Glutamatergic neuron (in vitro differentiated cells): Measurements from ENCODE around the gene DLG2. TPM values are rescaled to one million over a fixed set of nuclear protein-coding genes. Genes with fewer than 3 reads are reported as not detected.

Experiments
- DNase-seq: peaks from one replicate; pipeline ENCODE4 v3.0.0; 2022
- H3K27ac Mint-ChIP-seq: one replicate; pipeline ENCODE4 v1.8.0; 2020; ENCODE audit warnings: mild to moderate bottlenecking, mixed read lengths, inconsistent platforms; ENCODE audit not compliant: unreplicated experiment
- H3K27me3 Mint-ChIP-seq: one replicate; pipeline ENCODE4 v1.8.0; 2020; ENCODE audit warnings: mild to moderate bottlenecking, moderate library complexity, mixed read lengths, inconsistent platforms; ENCODE audit not compliant: unreplicated experiment
- H3K36me3 Mint-ChIP-seq: one replicate; pipeline ENCODE4 v1.8.0; 2020; ENCODE audit warnings: mild to moderate bottlenecking, mixed read lengths, inconsistent platforms; ENCODE audit not compliant: unreplicated experiment
- H3K4me1 Mint-ChIP-seq: one replicate; pipeline ENCODE4 v1.8.0; 2020; ENCODE audit warnings: mild to moderate bottlenecking, low read depth, mixed read lengths, inconsistent platforms; ENCODE audit not compliant: unreplicated experiment
- H3K4me3 Mint-ChIP-seq: one replicate; pipeline ENCODE4 v1.8.0; 2020; ENCODE audit warnings: mild to moderate bottlenecking, mixed read lengths, inconsistent platforms; ENCODE audit not compliant: unreplicated experiment
- H3K9me3 Mint-ChIP-seq: one replicate; pipeline ENCODE4 v1.8.0; 2020; ENCODE audit warnings: mild to moderate bottlenecking, moderate library complexity, mixed read lengths, inconsistent platforms; ENCODE audit not compliant: unreplicated experiment
- total RNA-seq: library from RNA; stranded (reverse); fragmentation: NEBNext Ultra II Directional; extraction: Animal tissue kit (Norgen Biotek cat#: 25700); gene quantifications from one replicate; pipeline ENCODE4 v1.2.1, GENCODE V29; 2021; ENCODE audit not compliant: unreplicated experiment
- TF ChIP-seq, protein P1 (sequence below): fragments of 200-600 bp; sonication (generic); IDR thresholded peaks from one replicate; pipeline ENCODE4 v1.5.0; 2021; ENCODE audit not compliant: partially characterized antibody, unreplicated experiment

DLG2 gene
- total RNA-seq, 1 donor from 2014 or later = 2.9 TPM

DNA sequence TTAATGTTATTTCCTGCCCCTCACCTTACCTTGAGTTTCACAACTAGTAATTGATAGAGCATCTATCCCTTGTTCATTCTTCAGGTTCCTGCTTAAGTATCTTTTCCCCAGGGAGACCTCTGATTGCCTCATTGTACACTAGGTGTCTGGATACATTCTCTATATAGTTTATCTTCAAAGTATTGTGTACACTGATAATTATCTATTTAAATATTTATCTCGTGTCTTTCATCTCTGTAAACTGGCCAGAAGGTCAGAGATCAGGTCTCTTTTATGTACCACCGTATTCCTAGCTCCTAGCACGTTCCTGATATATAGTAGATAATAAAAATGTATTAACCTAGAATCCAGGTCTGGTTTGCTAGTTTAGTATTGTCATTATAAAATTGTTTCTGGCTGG is 7.6 kb upstream of the DLG2 start:
- DNase-seq = no peak
- Mint-ChIP-seq H3K9me3 (no peaks in the 10 kb centered on the region), H3K36me3 (no peaks in the 10 kb centered on the region), H3K27ac (no peak overlapping the region), H3K4me1 (no peaks in the 10 kb centered on the region), H3K4me3 (no peak overlapping the region), H3K27me3 (no peaks in the 10 kb centered on the region)
- TF ChIP-seq, protein P1, sequence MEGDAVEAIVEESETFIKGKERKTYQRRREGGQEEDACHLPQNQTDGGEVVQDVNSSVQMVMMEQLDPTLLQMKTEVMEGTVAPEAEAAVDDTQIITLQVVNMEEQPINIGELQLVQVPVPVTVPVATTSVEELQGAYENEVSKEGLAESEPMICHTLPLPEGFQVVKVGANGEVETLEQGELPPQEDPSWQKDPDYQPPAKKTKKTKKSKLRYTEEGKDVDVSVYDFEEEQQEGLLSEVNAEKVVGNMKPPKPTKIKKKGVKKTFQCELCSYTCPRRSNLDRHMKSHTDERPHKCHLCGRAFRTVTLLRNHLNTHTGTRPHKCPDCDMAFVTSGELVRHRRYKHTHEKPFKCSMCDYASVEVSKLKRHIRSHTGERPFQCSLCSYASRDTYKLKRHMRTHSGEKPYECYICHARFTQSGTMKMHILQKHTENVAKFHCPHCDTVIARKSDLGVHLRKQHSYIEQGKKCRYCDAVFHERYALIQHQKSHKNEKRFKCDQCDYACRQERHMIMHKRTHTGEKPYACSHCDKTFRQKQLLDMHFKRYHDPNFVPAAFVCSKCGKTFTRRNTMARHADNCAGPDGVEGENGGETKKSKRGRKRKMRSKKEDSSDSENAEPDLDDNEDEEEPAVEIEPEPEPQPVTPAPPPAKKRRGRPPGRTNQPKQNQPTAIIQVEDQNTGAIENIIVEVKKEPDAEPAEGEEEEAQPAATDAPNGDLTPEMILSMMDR = no peak

- Mint-ChIP-seq H3K9me3 (peaks cover 2% of the 10 kb centered on the region), H3K36me3 (no peaks in the 10 kb centered on the region), H3K27me3 (peaks cover 12% of the 10 kb centered on the region), H3K4me3 (peak overlapping the region; percentile 99), H3K4me1 (peaks cover 7% of the 10 kb centered on the region), H3K27ac (peak overlapping the region; percentile 87)
- DNase-seq = no peak
- TF ChIP-seq, protein P1 = no peak
Observed at GRCh38 chr11:85628771-85629341, 1.7 kb upstream of the DLG2 start.

DNA sequence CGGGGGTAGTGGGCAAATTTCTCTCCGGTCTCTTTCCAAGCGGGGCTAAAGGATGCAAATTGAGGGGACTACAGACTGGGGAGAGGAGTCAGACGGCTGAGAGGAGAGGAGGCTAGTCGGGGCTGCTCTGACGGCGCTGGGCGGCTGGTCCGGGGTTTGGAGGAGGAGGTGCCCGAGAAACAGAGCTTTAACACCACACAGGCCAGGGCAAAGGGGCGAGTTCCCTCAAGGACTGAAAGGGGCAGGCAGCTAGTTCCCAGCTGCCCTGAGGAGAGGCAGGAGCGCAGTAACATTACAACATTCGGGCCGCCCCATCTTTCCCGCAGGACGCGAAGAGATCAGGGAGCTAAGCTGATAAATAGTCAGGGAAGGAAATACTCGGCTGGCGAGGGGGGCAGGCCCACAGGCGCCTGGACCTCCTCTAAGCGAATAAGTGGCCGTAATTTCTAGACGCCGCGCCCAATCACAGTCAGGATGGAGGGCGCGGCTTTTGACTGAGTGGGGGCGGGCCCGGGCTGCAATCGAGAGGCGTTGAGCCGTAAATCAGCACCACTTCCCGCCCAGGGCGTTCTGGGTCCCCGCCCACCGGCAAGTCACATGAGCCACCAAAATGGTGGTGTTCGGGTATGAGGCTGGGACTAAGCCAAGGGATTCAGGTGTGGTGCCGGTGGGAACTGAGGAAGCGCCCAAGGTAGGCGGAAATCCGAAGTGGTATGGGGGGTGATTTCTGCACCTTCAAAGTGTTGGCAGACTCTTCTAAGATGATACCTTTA is 1.0 kb upstream of the DLG2 start, which contains the start of gene TMEM126B:
Gene TMEM126B (plus strand): TSS at position 596 of the 773 bp plus-strand sequence. CDS start 15 bp downstream, at position 611.
- peak; percentile 97 for DNase-seq
- Mint-ChIP-seq H3K4me3 (peak within 1 kb of the TSS; percentile 99), H3K27ac (peak within 1 kb of the TSS; percentile 96), H3K36me3 (no peaks in the 10 kb centered on the region), H3K27me3 (peaks cover 12% of the 10 kb centered on the region), H3K9me3 (peaks cover 2% of the 10 kb centered on the region), H3K4me1 (peaks cover 7% of the 10 kb centered on the region)
- TF ChIP-seq, protein P1 = no peak

DNA sequence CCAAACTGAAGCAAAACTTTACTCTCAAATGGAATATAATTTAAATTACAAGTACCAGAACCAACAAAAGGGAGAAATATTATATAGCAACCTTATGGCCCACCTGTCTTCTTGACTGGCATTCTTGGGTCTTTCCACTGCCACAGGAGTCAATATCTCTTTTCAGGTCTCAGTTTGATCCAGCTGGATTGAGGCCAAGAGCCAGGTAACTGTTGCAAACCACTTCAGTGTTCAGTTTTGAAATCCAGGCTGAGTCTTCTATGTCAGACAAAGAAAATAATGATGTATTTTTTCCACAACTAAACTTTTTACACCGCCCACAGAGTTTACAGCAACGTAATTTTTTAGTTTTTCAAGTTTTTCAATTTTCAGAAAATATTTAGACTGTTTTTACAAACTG is 648 bp downstream of the DLG2 start:
- TF ChIP-seq, protein P1 = no peak
- Mint-ChIP-seq H3K9me3 (peaks cover 2% of the 10 kb centered on the region), H3K4me1 (peaks cover 7% of the 10 kb centered on the region), H3K36me3 (no peaks in the 10 kb centered on the region), H3K27me3 (peaks cover 12% of the 10 kb centered on the region), H3K4me3 (peak overlapping the region; percentile 99), H3K27ac (no peak overlapping the region)
- no peak for DNase-seq

- TF ChIP-seq, protein P1 = no peak
- Mint-ChIP-seq H3K4me1 (no peaks in the 10 kb centered on the region), H3K36me3 (no peaks in the 10 kb centered on the region), H3K27ac (no peak overlapping the region), H3K4me3 (no peak overlapping the region), H3K9me3 (no peaks in the 10 kb centered on the region), H3K27me3 (no peaks in the 10 kb centered on the region)
- DNase-seq = no peak
Observed at GRCh38 chr11:85620256-85620655, 6.9 kb downstream of the DLG2 start.
